Neutrophil (primary cell): Measurements from ENCODE around the gene CDK10.
"Not testable (repeated sequence)": the region's sequence is repeated elsewhere in the genome, so short reads cannot be mapped to it uniquely, and the experiment has no call there.

Experiments used
- H3K27ac ChIP-seq: fragments of 200-600 bp; sonication (generic); 2 replicates; pipeline ENCODE4 v1.5.1; 2016; ENCODE audit warnings: mild to moderate bottlenecking, moderate library complexity
- H3K27me3 ChIP-seq: fragments of 200-600 bp; sonication (generic); 2 replicates; pipeline ENCODE4 v1.6.0; 2016; ENCODE audit warnings: mild to moderate bottlenecking
- H3K36me3 ChIP-seq: fragments of 200-600 bp; sonication (generic); 2 replicates; pipeline ENCODE4 v1.5.1; 2017
- H3K4me1 ChIP-seq, 2 experiments: fragments of 200-600 bp in 1 of 2; sonication (generic) in 1 of 2; 1 replicate in 1 of 2; 2 replicates in 1 of 2; pipeline versions ENCODE4 v1.5.1 to v1.6.1; 2013 to 2016; ENCODE audit warnings: low read depth in 1 of 2, low read length in 1 of 2, mild to moderate bottlenecking in 1 of 2, moderate library complexity in 1 of 2; ENCODE audit not compliant: control insufficient read depth in 1 of 2, insufficient read depth in 1 of 2
- H3K4me3 ChIP-seq, 2 experiments: fragments of 200-600 bp in 1 of 2; sonication (generic) in 1 of 2; 1 replicate in 1 of 2; 2 replicates in 1 of 2; pipeline ENCODE4 v1.5.1; 2013 to 2016; ENCODE audit warnings: low read depth in 1 of 2, low read length in 1 of 2, mild to moderate bottlenecking in 1 of 2, moderate library complexity in 1 of 2
- H3K9me3 ChIP-seq: fragments of 200-600 bp; sonication (generic); 2 replicates; pipeline ENCODE4 v1.5.1; 2016
- CTCF ChIP-seq: fragments of 200-600 bp; sonication (generic); IDR thresholded peaks from 2 replicates; pipeline ENCODE4 v1.5.1; 2016; ENCODE audit warnings: antibody characterized with exemption

CDK10 gene

GRCh38 chr16:89668790-89669158, 17.7 kb upstream of the CDK10 start:
- no peak overlapping the region for H3K27ac ChIP-seq
- peaks cover 12% of the 10 kb centered on the region for H3K27me3 ChIP-seq
- H3K4me3 ChIP-seq: no peak overlapping the region
- TF ChIP-seq CTCF: no peak
- H3K4me1 ChIP-seq: peaks cover 0 to 3% of the 10 kb centered on the region in 2 experiments
- peaks cover 5% of the 10 kb centered on the region for H3K36me3 ChIP-seq
- no peaks in the 10 kb centered on the region for H3K9me3 ChIP-seq

DNA sequence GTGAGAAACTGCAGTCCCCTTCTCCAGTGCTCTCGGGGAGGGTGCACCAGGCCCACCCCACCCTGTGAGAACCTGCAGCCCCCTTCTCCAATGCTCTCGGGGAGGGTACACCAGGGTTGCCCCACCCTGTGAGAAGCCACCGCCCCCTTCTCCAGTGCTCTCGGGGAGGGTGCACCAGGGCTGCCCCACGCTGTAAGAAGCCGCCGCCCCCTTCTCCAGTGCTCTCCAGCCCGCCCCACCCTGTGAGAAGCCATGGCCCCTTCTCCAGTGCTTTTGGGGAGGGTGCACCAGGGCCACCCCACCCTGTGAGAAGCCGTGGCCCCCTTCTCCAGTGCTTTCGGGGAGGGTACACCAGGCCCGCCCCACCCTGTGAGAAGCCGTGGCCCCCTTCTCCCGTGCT, 16.7 kb upstream of the CDK10 start:
- Histone ChIP-seq H3K4me1 (peaks cover 0 to 3% of the 10 kb centered on the region in 2 experiments), H3K4me3 (no peak overlapping the region), H3K36me3 (peaks cover 5% of the 10 kb centered on the region), H3K27me3 (peaks cover 12% of the 10 kb centered on the region), H3K27ac (no peak overlapping the region), H3K9me3 (no peaks in the 10 kb centered on the region)
- TF ChIP-seq CTCF: no peak

DNA sequence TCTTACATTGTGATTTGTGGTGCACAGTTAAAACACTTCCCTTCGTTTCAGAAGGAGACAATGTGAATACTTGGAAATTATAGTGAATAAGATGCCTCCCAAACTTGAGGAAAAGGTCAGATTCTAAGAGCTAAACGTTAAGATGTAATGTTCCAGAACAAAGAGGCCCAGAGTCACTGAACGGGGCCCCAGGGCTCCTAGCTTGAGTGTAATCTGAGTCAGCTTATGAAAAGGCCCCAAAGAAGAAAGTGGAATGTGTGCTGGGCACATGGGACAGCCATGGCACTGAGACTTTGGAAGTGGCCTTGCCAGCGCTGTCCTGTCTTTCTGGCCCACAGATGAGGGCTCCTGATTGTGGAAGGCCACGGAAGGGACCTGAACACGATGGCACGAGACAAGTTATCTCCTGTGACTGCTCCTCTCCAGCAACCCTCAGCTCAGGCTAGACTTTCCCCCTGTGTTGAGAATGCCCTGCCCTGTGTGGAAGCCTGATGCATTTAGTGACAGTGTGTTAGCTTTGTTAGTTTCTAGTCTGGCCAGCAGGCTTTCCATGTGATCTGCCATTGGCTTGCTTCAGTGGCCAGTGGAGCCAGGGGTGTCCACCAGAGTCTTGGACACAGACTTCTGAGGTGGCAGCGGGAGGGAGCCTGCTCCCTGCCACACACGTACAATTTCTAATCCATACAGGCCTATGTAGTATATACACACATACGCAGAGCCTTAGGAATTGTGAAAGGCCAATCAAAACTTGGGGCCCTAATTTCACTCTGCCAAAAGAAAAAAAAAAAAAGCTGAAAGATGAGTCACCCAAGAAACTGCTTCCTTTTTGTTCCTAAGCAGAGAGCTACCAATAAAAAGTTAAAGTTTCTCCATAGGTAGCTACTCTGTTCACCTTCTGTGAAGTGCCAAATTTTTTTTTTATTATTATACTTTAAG, 15.7 kb upstream of the CDK10 start:
- Histone ChIP-seq H3K27ac (no peak overlapping the region), H3K27me3 (peaks cover 12% of the 10 kb centered on the region), H3K4me3 (no peak overlapping the region), H3K4me1 (peaks cover 0 to 3% of the 10 kb centered on the region in 2 experiments), H3K36me3 (peaks cover 5% of the 10 kb centered on the region), H3K9me3 (no peaks in the 10 kb centered on the region)
- TF ChIP-seq CTCF: no peak

GRCh38 chr16:89671565-89671964, 14.9 kb upstream of the CDK10 start:
- not testable (repeated sequence) for H3K4me3 ChIP-seq

DNA sequence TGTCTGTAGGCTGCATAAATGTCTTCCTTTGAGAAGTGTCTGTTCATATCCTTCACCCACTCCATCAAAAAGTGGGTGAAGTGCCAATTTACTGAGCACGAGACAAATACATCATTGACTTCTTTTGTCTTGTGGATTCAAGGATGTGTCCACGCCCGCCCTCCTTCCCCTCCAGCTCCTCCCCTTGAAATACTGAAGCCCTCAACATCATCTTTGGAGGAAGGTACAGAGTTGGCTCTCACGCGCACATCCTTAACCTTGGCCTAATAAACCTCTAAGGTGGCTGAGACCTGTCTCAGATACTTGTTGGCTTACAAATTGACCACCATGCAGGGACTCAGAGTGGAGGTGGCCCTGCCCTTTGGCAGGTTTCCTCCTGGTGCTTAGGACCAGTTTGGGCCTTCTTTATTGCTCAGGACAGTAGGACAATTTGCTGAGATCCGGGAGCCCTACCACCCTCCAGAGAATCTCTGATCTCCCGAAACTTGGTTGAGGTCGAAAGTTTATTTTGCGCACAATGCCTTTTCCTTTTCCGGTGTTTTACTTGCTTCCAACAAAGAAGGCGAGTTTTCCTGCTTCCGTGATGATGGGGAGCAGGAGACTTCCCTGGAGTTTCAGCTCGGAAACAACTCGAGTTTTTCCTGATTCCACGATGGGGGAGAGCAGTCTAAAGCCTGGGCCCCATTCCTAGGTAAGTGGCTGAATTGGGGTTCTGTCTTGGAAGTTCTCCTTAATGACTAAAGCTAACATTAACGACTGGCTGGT, 14.1 kb upstream of the CDK10 start:
- H3K9me3 ChIP-seq: no peaks in the 10 kb centered on the region
- H3K27ac ChIP-seq: no peak overlapping the region
- TF ChIP-seq CTCF: no peak
- H3K36me3 ChIP-seq: peaks cover 5% of the 10 kb centered on the region
- peaks cover 12% of the 10 kb centered on the region for H3K27me3 ChIP-seq
- no peak overlapping the region for H3K4me3 ChIP-seq
- peaks cover 0 to 3% of the 10 kb centered on the region in 2 experiments for H3K4me1 ChIP-seq

More at GRCh38 chr16:89671565-89671964, 14.9 kb upstream of the CDK10 start:
- peaks cover 12% of the 10 kb centered on the region for H3K27me3 ChIP-seq
- H3K9me3 ChIP-seq, H3K27ac ChIP-seq, H3K36me3 ChIP-seq, H3K4me1 ChIP-seq: not testable (repeated sequence)

DNA sequence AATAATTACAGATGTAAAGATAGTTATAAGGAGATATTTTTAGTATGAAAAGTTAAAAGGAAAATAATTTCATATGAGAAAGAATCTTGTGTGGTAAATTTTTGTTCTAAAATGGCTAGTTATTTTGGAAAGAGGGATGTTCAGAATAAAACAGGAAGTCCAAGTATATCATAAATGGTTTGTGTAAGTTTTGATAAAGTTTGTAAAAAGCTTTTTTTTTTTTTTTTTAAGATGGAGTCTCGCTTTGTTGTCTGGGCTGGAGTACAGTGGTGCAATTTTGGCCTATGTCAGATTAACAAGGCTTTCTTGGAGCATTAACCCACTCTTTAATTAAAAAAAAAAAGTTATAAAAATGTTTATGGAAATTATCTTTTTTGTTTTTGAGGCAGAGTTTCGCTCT, 8.2 kb upstream of the CDK10 start:
- no peak for TF ChIP-seq CTCF
- no peak overlapping the region for H3K4me3 ChIP-seq
- no peaks in the 10 kb centered on the region for H3K27me3 ChIP-seq
- no peak overlapping the region for H3K27ac ChIP-seq
- H3K9me3 ChIP-seq: peaks cover 6% of the 10 kb centered on the region
- no peaks in the 10 kb centered on the region for H3K36me3 ChIP-seq
- no peaks in the 10 kb centered on the region for H3K4me1 ChIP-seq
